Calu3 (cell line): Measurements from ENCODE around the gene URM1. TPM values are rescaled to one million over a fixed set of nuclear protein-coding genes. Genes with fewer than 3 reads are reported as not detected.

Experiments
- Bru-seq: library from RNA; stranded (reverse); fragments of 400-500 nt; gene quantifications from one replicate; lab custom pipeline; 2021; lab: Mats Ljungman, UMichigan
- BruChase-seq, 2 experiments: library from RNA; stranded (reverse); fragments of 400-500 nt; gene quantifications; one replicate each; lab custom pipeline; 2021; lab: Mats Ljungman, UMichigan
- BruUV-seq: library from RNA; stranded (reverse); fragments of 400-500 nt; replicated peaks from 2 replicates; lab custom pipeline; 2021; lab: Mats Ljungman, UMichigan
- CTCF ChIA-PET: fragments of 300-600 bp; sonication (Branson Sonifier 250); formaldehyde crosslinking; loops from one replicate; lab custom pipeline; 2022; ENCODE audit warnings: antibody characterized with exemption; lab: Charles Lee
- DNase-seq: peaks from one replicate; pipeline ENCODE4 v3.0.0; 2022
- H3K27ac Mint-ChIP-seq: one replicate; pipeline ENCODE4 v1.8.0; 2022; ENCODE audit warnings: mixed read lengths; ENCODE audit not compliant: unreplicated experiment
- H3K27me3 Mint-ChIP-seq: one replicate; pipeline ENCODE4 v1.8.0; 2022; ENCODE audit warnings: mixed read lengths; ENCODE audit not compliant: unreplicated experiment
- H3K36me3 Mint-ChIP-seq: one replicate; pipeline ENCODE4 v1.8.0; 2022; ENCODE audit warnings: mild to moderate bottlenecking, moderate library complexity, mixed read lengths; ENCODE audit not compliant: insufficient read depth, unreplicated experiment
- H3K4me1 Mint-ChIP-seq: one replicate; pipeline ENCODE4 v1.8.0; 2022; ENCODE audit warnings: mild to moderate bottlenecking, low read depth, mixed read lengths; ENCODE audit not compliant: unreplicated experiment
- H3K4me3 Mint-ChIP-seq: one replicate; pipeline ENCODE4 v1.8.0; 2022; ENCODE audit warnings: mild to moderate bottlenecking, low read depth, moderate library complexity, mixed read lengths; ENCODE audit not compliant: unreplicated experiment
- H3K9me3 Mint-ChIP-seq: one replicate; pipeline ENCODE4 v1.8.0; 2022; ENCODE audit warnings: low read depth, mixed read lengths; ENCODE audit not compliant: unreplicated experiment
- CTCF ChIP-seq: fragments of 200-600 bp; IDR thresholded peaks from one replicate; pipeline ENCODE4 v1.8.0; 2022; ENCODE audit warnings: antibody characterized with exemption; ENCODE audit not compliant: unreplicated experiment
- intact Hi-C: fragments of 100-400 bp; cut with micrococcal nuclease; formaldehyde crosslinking; loops from one replicate; pipeline ENCODE4 v1.10.0; 2022; ENCODE audit not compliant: unreplicated experiment
- long read RNA-seq: library from polyadenylated mRNA; stranded (forward); transcript quantifications from one replicate; pipeline ENCODE4 v2.0.0, GENCODE V29; 2022
- total RNA-seq: library from RNA; stranded (reverse); gene quantifications from 2 replicates; pipeline ENCODE4 v1.2.3, GENCODE V29; 2022

Gene URM1
- total RNA-seq (38.6 and 40.2 TPM in 2 replicates), Bru-seq, nascent RNA (percentile 63 among the genes with signal in this experiment), BruChase-seq, experiment 1, labeled RNA remaining after a 6-hour chase (percentile 67 among the genes with signal in this experiment), BruChase-seq, experiment 2, labeled RNA remaining after a 2-hour chase (percentile 53 among the genes with signal in this experiment)
- long read RNA-seq, transcript URM1-203 (5 exons, 2,650 nt) = major isoform, 38 of 56 reads
- long read RNA-seq, transcript URM1-205 (5 exons, 723 nt) = minor isoform, 5 of 56 reads
- long read RNA-seq, partial matches to known transcripts = 6 of 56 reads
- long read RNA-seq, other reads (novel, unspliced or antisense) = 4 of 56 reads

GRCh38 chr9:128370752-128371629, at the start of gene URM1:
TSS of gene URM1 (plus strand) at chr9:128371374. CDS start at chr9:128371381, 7 bp downstream.
- BruUV-seq = TSS peak; percentile 91
- Mint-ChIP-seq H3K9me3 (no peaks in the 10 kb centered on the region), H3K4me1 (peaks cover 32% of the 10 kb centered on the region), H3K4me3 (peak within 1 kb of the TSS; percentile 79), H3K27me3 (no peaks in the 10 kb centered on the region), H3K36me3 (peaks cover 22% of the 10 kb centered on the region), H3K27ac (peak within 1 kb of the TSS; percentile 95)
- CTCF ChIA-PET = interaction anchor here (0.7 to 2.7 kb wide), 3 partner anchors 9 to 130 kb away, joined by 3 to 8 read pairs (median 4); no protein-coding TSS in a partner anchor
- no peak for TF ChIP-seq CTCF
- DNase-seq = peak; percentile 91
- intact Hi-C loops = no loop called here

- Mint-ChIP-seq H3K27me3 (no peaks in the 10 kb centered on the region), H3K27ac (peak overlapping the region; percentile 96), H3K9me3 (no peaks in the 10 kb centered on the region), H3K4me1 (no peaks in the 10 kb centered on the region), H3K36me3 (peaks cover 21% of the 10 kb centered on the region), H3K4me3 (peak overlapping the region; percentile 89)
- BruUV-seq = TSS peak; percentile 67
- CTCF ChIA-PET = no interaction called here
- TF ChIP-seq CTCF = no peak
- intact Hi-C loops = no loop called here
- no peak for DNase-seq
These were observed 49.2 kb upstream of the URM1 start for GRCh38 chr9:128321879-128322403.

GRCh38 chr9:128322404-128323211, 48.6 kb upstream of the URM1 start, which contains the start of the genes COQ4 and TRUB2:
TSS of gene COQ4 (plus strand) at chr9:128322839. CDS start at chr9:128322859, 20 bp downstream.
TSS of gene TRUB2 (minus strand) at chr9:128322447. CDS start at chr9:128322408, 39 bp downstream.
- no peak for TF ChIP-seq CTCF
- intact Hi-C loops = no loop called here
- DNase-seq = peak; percentile 90
- Mint-ChIP-seq H3K27ac (peak within 1 kb of the TSS; percentile 96), H3K36me3 (peaks cover 21% of the 10 kb centered on the region), H3K4me1 (no peaks in the 10 kb centered on the region), H3K4me3 (peak within 1 kb of the TSS; percentile 89), H3K9me3 (no peaks in the 10 kb centered on the region), H3K27me3 (no peaks in the 10 kb centered on the region)
- CTCF ChIA-PET = no interaction called here
- BruUV-seq = TSS peak; percentile 62
